HFFc6 (cell line): ENCODE measurements around the gene PDZRN3. TPM values are rescaled to one million over a fixed set of nuclear protein-coding genes. Genes with fewer than 3 reads are reported as not detected.

ENCODE experiments used
- DNase-seq: peaks from one replicate; pipeline ENCODE4 v3.0.0-alpha.2; 2018
- H3K27ac Mint-ChIP-seq: 2 replicates; pipeline ENCODE4 v1.8.0; 2020; ENCODE audit warnings: mild to moderate bottlenecking, mixed read lengths
- H3K27me3 Mint-ChIP-seq: 2 replicates; pipeline ENCODE4 v1.8.0; 2021; ENCODE audit warnings: mild to moderate bottlenecking, moderate library complexity, mixed read lengths; ENCODE audit not compliant: insufficient read depth
- H3K36me3 Mint-ChIP-seq: 2 replicates; pipeline ENCODE4 v1.8.0; 2021; ENCODE audit warnings: low read depth, mixed read lengths
- H3K4me1 Mint-ChIP-seq: 2 replicates; pipeline ENCODE4 v1.8.0; 2020; ENCODE audit warnings: low read depth, mixed read lengths
- H3K4me3 Mint-ChIP-seq: 2 replicates; pipeline ENCODE4 v1.8.0; 2020; ENCODE audit warnings: mild to moderate bottlenecking, moderate library complexity, mixed read lengths
- H3K9me3 Mint-ChIP-seq: 2 replicates; pipeline ENCODE4 v1.8.0; 2020; ENCODE audit warnings: mild to moderate bottlenecking, mixed read lengths
- CTCF ChIP-seq: fragments of 200-600 bp; sonication (generic); IDR thresholded peaks from 2 replicates; pipeline ENCODE4 v1.5.0; 2021; ENCODE audit warnings: antibody characterized with exemption, mild to moderate bottlenecking
- total RNA-seq, 6 experiments: library from RNA; stranded (reverse); fragmentation: NEBNext Ultra II Directional; extraction: Animal tissue kit (Norgen Biotek cat#: 25700); gene quantifications; 2 replicates in 1 of 6; 3 replicates in 5 of 6; pipeline ENCODE4 v1.2.3, GENCODE V29; 2021

PDZRN3 gene
- total RNA-seq, 6 experiments from 2014 or later: 15.1 to 18.5 (median 16.7) TPM

GRCh38 chr3:73637042-73637441 is 12.3 kb upstream of the PDZRN3 start:
- 0 out of 2 replicates have a peak overlapping the region, but pooled peaks have one; percentile 4 for H3K4me3 Mint-ChIP-seq
- H3K36me3 Mint-ChIP-seq: no peaks in the 10 kb centered on the region
- H3K4me1 Mint-ChIP-seq: peaks cover 39% of the 10 kb centered on the region
- peak overlapping the region; percentile 50; the same call in 1 of the 2 replicates for H3K27ac Mint-ChIP-seq
- TF ChIP-seq CTCF: no peak
- H3K27me3 Mint-ChIP-seq: no peaks in the 10 kb centered on the region; the same call in none of the 2 replicates
- peak; percentile 60 for DNase-seq
- no peaks in the 10 kb centered on the region for H3K9me3 Mint-ChIP-seq

- no peak for TF ChIP-seq CTCF
- Mint-ChIP-seq H3K27me3 (peaks cover 2% of the 10 kb centered on the region), H3K27ac (no peak overlapping the region), H3K4me3 (no peak overlapping the region), H3K9me3 (no peaks in the 10 kb centered on the region), H3K4me1 (peaks cover 39% of the 10 kb centered on the region), H3K36me3 (no peaks in the 10 kb centered on the region)
- no peak for DNase-seq
These were observed 10.5 kb upstream of the PDZRN3 start for GRCh38 chr3:73635254-73635653.

GRCh38 chr3:73633916-73634344 is 9.2 kb upstream of the PDZRN3 start:
- Mint-ChIP-seq H3K27me3 (peaks cover 2% of the 10 kb centered on the region), H3K36me3 (no peaks in the 10 kb centered on the region), H3K4me3 (no peak overlapping the region), H3K4me1 (peaks cover 38% of the 10 kb centered on the region), H3K9me3 (no peaks in the 10 kb centered on the region), H3K27ac (no peak overlapping the region)
- no peak for TF ChIP-seq CTCF
- DNase-seq: no peak

- no peak overlapping the region for H3K4me3 Mint-ChIP-seq
- peaks cover 34% of the 10 kb centered on the region for H3K4me1 Mint-ChIP-seq
- no peaks in the 10 kb centered on the region for H3K9me3 Mint-ChIP-seq
- no peak for TF ChIP-seq CTCF
- no peak for DNase-seq
- peaks cover 2% of the 10 kb centered on the region for H3K27me3 Mint-ChIP-seq
- H3K36me3 Mint-ChIP-seq: no peaks in the 10 kb centered on the region
- H3K27ac Mint-ChIP-seq: no peak overlapping the region
These were observed 8.7 kb upstream of the PDZRN3 start for GRCh38 chr3:73633453-73633852.

GRCh38 chr3:73626106-73626505 is 1.4 kb upstream of the PDZRN3 start:
- no peaks in the 10 kb centered on the region for H3K9me3 Mint-ChIP-seq
- H3K4me3 Mint-ChIP-seq: peak overlapping the region; percentile 97
- no peaks in the 10 kb centered on the region; the same call in 1 of the 2 replicates for H3K27me3 Mint-ChIP-seq
- no peak for TF ChIP-seq CTCF
- peaks cover 55% of the 10 kb centered on the region for H3K4me1 Mint-ChIP-seq
- H3K36me3 Mint-ChIP-seq: no peaks in the 10 kb centered on the region
- H3K27ac Mint-ChIP-seq: no peak overlapping the region; the same call in 1 of the 2 replicates
- DNase-seq: no peak
